ENCODE results near the gene ATOSB.
"Not testable (repeated sequence)": the region's sequence is repeated elsewhere in the genome, so short reads cannot be mapped to it uniquely, and the experiment has no call there.

ATOSB gene

GRCh38 chr9:35115680-35116538, at the start of gene ATOSB:
Gene ATOSB, minus strand, starts transcription at chr9:35115862. Its CDS starts 7,588 bp downstream, at chr9:35108274.
- peak; percentile 93 for DNase-seq

- no peak for DNase-seq
Observed at GRCh38 chr9:35164711-35165110, 49.0 kb upstream of the ATOSB start.

GRCh38 chr9:35163413-35163812, 47.8 kb upstream of the ATOSB start:
- DNase-seq, result no peak

GRCh38 chr9:35162605-35163315, 47.1 kb upstream of the ATOSB start:
- DNase-seq, result no peak

- DNase-seq, result peak; percentile 81 to 86
Observed at GRCh38 chr9:35161713-35162604, 46.3 kb upstream of the ATOSB start, which contains the start of gene UNC13B. Gene UNC13B, plus strand, starts transcription at chr9:35162009. Its CDS starts 275 bp downstream, at chr9:35162284.

GRCh38 chr9:35158501-35159280, 43.0 kb upstream of the ATOSB start:
- DNase-seq, result no peak

GRCh38 chr9:35157836-35158235, 42.2 kb upstream of the ATOSB start:
- not testable (repeated sequence) for DNase-seq

- DNase-seq, result no peak
Observed at GRCh38 chr9:35156781-35157180, 41.1 kb upstream of the ATOSB start.

GRCh38 chr9:35152926-35153325, 37.3 kb upstream of the ATOSB start:
- no peak for DNase-seq

- not testable (repeated sequence) for DNase-seq
Observed at GRCh38 chr9:35147941-35148563, 32.4 kb upstream of the ATOSB start.

- no peak for DNase-seq
Observed at GRCh38 chr9:35142037-35142436, 26.4 kb upstream of the ATOSB start.

- DNase-seq, result no peak
Observed at GRCh38 chr9:35140093-35140492, 24.4 kb upstream of the ATOSB start.

GRCh38 chr9:35136866-35137265, 21.2 kb upstream of the ATOSB start:
- DNase-seq, result no peak

- no peak for DNase-seq
Observed at GRCh38 chr9:35135988-35136387, 20.3 kb upstream of the ATOSB start.

- DNase-seq, result no peak
Observed at GRCh38 chr9:35134920-35135319, 19.3 kb upstream of the ATOSB start.

GRCh38 chr9:35116898-35117551, 1.4 kb upstream of the ATOSB start:
- peak; percentile 82 to 90 for DNase-seq

- DNase-seq, result no peak
Observed at GRCh38 chr9:35116539-35116897, 856 bp upstream of the ATOSB start.

GRCh38 chr9:35114840-35115628, 628 bp downstream of the ATOSB start:
- peak in 1 of 2 donors; percentile 25 for DNase-seq

GRCh38 chr9:35114113-35114839, 1.4 kb downstream of the ATOSB start:
- peak; percentile 71 to 73 for DNase-seq
